Stimulated activated naive CD4-positive, alpha-beta T cell (primary cell): Measurements from ENCODE around the gene SMTN.
"Not testable (repeated sequence)": the region's sequence is repeated elsewhere in the genome, so short reads cannot be mapped to it uniquely, and the experiment has no call there.

ENCODE experiments used
- DNase-seq, 6 experiments: peaks; one replicate each; lab custom pipeline; 2025; lab: John Stamatoyannopoulos, UW

SMTN gene

GRCh38 chr22:31073125-31073524 is 8.0 kb upstream of the SMTN start:
- DNase-seq = not testable (repeated sequence)

- DNase-seq = not testable (repeated sequence)
Observed at GRCh38 chr22:31073545-31074145, 7.5 kb upstream of the SMTN start.

- no peak for DNase-seq
Observed at GRCh38 chr22:31075961-31076360, 5.2 kb upstream of the SMTN start.

DNA sequence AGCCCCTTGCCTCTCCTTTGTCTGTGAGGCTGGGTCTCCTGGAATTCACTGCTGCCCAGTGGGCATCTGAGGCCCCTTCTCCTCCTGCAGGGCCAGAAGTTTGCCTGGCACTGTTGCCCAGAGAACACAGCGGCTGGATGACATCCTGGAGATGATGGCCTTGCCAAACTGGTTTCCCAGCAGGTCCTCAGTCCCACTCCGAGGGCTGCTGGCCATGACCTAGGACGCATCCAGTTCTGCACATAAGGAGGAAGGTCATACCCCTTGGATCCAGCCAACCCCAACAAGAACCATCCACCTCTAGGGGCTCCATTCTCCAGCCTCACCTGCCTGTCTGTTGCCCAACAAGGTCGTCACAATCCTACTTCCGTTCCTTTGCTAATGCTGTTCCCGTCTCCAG is 3.4 kb upstream of the SMTN start:
- no peak for DNase-seq

DNA sequence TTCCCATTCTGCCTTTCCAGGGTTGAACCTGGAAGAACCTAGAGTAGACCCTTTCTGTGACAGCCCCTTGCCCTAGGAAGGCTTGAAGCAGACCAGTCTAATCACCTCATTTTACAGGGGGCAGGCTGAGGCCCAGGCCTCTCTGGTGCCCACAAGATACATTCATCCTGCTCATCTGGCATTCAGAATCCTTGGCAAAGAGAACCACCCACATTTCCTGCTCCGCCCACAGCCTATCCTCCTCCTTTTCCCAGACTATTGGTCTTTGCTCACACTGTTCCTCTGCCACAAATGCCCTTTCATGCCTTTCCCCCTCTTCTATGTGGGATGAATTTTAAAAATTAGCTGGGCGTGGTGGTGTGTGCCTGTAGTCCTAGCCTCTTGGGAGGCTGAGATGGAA is 2.7 kb upstream of the SMTN start:
- DNase-seq = not testable (repeated sequence)

GRCh38 chr22:31079095-31079642 is 1.9 kb upstream of the SMTN start:
- DNase-seq = no peak

DNA sequence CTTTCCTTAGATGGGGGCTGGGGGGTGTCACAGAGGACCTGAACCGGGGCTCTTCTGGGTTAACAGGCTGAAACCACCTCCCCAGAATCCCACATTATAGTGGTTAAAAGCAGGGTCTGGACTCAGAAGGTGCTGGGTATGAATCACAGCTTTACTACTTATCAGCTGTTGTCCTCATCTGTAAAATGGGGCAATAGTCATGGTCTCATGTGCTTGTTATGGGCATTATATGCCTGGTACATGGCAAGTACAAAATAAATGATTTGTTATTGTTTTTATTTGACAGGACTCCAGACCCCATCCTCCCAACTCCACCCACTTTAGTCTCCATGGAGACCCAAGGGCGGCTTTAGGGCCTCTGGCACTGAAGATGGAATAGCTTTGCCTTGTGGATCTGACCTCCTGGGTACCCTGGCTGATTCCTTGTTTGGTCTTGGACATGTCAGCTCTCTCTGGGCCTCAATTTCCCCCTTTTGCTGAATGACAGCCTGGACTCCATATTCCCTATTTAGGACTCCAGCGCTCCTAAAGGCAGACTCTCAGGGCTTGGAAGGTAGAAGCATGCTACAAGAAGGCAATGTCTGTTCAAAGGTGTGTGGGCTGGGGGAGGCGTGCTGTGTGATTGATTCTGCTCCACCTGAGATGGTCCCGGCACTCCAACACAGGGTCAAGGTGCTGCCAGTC is 812 bp upstream of the SMTN start:
- DNase-seq = no peak

DNA sequence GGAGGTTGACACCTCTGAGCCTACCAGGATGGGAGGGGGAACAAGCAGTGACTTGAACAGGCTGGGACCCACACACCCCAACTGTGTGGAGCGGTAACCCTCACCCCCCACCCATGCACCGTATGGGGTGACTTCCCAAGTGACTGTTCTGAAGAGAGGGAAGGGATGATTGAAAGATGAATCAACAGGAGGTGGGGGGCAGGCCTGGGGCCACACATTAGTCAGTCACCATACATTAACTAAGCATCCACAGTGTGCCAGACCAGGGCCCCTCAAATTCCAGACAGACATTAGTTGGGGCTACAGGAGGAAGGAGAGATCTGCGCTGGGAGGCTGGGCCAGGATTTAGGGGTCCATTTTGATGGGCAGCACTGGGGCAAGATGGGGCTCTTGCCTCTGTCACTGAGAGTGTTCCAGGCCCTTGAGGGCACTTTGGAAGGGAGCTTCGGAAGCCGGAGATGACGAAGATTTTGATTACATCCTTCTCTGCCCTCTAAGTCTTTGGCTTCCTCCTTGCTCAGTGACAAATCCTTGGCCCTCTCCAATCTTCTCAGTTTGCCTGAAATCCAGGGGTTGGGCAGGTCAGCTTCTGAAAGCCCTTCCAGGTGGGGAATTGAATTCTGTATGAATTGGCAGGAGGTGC is 966 bp downstream of the SMTN start:
- no peak for DNase-seq

GRCh38 chr22:31082606-31083376 is 1.7 kb downstream of the SMTN start:
- DNase-seq = peak; percentile 19 to 61 (median 38)

DNA sequence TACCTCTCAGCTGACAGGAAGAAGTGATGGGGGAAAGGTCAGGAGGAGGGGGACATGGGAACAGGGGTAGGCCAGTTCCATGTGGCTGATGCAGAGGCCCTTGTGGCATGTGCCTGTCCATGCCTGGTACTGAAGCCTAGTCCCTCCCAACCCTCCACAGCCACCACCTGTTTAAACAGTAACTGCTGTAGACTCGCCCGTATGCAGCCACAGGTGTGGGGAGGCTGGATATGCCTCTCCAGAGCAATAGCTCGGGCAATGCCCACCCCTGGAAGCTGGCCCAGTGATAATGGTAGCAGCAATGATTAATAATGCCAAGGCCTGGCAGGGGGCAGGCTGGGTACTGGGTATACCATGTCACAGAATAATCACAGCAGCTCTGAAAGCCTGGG is 2.3 kb downstream of the SMTN start:
- no peak for DNase-seq

GRCh38 chr22:31083923-31084810 is 3.0 kb downstream of the SMTN start:
- no peak for DNase-seq

DNA sequence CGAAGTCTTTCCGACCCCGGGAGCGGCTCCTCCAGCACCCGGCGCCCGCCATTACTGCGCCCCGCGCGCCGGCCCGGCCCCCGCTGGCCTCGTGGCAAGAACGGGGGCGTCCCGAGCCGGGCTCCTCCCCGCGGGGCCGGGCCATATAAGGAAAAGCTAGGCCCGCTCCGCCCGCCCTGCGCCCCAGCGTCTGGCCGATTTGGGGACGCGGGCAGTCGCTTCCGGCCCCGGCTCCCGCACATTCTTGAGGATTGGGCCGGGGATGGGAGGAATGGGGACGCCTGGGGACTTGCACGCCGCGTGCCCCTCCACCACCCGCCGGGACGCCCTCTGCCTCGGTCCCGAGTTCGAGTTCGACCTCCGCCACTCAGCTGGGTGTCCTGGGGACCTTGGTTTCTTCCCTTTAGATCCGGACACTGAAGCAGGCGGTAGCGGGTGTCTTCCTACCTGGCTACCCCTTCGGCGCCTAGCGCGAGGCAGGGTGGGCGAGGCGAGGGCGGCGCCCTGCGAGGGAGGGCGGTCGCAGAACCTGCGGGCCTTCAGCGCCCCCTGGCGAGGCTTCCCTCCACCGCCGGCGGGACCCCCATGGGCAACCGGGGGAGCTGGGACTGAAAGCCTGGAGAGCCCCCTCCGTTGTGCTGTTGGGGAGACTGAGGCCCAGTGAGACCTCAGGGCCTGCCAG is 3.8 kb downstream of the SMTN start:
- DNase-seq = peak; percentile 61 to 84 (median 78)

- no peak for DNase-seq
Observed at GRCh38 chr22:31085493-31085824, 4.3 kb downstream of the SMTN start.

DNA sequence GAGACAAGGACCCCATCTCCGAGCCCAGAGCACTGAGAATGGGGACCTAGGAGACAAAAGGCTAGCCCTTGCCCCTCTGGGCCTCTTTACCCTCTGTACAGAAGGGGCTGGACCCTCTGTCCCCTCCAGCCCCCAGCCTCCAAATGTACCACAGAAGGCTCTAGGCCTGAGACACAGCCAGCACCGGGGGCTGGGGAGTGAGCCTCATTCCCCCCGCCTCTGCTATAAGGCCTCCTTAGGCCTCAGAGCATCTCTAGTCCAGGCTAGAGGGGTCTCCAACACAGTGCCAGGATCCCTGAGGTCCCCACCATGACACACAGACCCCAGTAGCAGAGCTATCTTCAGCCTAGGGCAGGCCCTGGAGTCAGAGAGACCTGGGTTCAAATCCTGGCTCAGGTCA is 4.8 kb downstream of the SMTN start:
- DNase-seq = no peak

GRCh38 chr22:31086703-31087330 is 5.7 kb downstream of the SMTN start:
- no peak for DNase-seq

GRCh38 chr22:31087744-31088215 is 6.7 kb downstream of the SMTN start:
- DNase-seq = no peak

- no peak for DNase-seq
Observed at GRCh38 chr22:31088233-31088986, 7.3 kb downstream of the SMTN start.

DNA sequence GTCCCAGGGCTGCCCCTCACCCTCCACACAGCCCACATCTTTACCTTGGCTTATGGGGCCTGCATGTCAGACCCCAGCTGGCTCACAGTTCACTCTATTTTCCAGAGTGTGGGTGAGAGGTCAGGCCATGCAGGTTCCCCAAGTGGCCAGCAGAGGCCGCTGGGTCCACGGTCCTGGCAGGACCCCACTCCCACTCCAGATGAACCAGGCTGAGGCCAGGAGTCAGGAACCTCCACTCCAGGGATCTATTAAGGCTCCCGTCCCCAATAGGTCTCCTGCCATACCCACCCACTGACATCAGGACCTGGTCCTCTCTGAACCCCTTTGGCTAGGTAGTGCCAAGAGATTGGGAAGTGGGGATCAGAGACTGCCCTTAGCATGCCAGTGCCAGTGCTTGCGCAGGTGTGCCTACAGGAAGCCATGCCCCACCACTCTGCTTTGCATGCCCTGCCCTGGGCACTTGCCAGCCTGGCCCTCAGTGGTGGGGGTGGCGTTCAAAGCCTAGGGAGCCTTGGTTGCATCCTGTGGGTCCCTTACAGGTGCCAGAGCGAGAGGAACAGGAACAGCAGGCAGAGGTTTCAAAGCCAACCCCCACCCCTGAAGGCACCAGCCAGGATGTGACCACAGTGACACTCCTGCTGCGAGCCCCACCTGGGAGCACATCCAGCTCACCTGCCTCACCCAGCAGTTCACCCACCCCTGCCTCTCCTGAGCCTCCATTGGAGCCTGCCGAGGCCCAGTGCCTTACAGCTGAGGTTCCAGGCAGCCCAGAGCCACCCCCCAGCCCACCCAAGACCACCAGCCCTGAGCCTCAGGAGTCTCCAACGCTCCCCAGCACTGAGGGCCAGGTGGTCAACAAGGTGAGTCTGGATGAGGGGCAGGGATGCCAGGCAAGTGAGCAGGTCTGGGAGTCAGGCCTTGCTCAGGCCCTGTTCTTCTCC is 8.3 kb downstream of the SMTN start:
- DNase-seq = peak in 4 of 6 experiments; percentile 12 to 23 (median 20)
